ENCODE results near the gene NTM.

DNA sequence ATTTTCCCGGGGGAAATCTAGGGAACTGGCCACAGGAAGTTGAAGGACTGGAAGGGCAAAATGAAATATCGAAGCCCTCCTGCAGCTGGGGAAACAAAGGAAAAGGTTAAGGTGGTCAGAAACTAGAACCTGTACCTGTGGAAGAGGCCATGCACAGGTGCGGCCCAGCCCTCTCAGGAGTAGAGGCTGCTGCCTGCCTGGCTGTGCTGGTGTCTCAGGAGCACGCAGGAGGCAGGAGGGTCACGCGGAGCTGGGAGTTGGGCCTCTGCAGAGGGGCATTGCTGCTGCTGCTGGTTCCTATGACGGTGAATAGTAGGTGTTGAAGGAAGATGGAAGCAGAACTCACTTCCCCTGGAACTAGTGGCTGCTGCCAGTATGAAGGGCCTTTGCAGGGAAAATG, 425.7 kb downstream of the NTM start:
- TF ChIP-seq TAF7 (optimal IDR thresholded peaks at IDR 0.05; ENCODE audit: borderline replicate concordance, low read depth, low read length) (no peak), RFX5 (IDR thresholded peaks at IDR 0.05; ENCODE audit: borderline replicate concordance, low read depth, low read length) (no peak)
- TF ChIP-seq, protein P1, sequence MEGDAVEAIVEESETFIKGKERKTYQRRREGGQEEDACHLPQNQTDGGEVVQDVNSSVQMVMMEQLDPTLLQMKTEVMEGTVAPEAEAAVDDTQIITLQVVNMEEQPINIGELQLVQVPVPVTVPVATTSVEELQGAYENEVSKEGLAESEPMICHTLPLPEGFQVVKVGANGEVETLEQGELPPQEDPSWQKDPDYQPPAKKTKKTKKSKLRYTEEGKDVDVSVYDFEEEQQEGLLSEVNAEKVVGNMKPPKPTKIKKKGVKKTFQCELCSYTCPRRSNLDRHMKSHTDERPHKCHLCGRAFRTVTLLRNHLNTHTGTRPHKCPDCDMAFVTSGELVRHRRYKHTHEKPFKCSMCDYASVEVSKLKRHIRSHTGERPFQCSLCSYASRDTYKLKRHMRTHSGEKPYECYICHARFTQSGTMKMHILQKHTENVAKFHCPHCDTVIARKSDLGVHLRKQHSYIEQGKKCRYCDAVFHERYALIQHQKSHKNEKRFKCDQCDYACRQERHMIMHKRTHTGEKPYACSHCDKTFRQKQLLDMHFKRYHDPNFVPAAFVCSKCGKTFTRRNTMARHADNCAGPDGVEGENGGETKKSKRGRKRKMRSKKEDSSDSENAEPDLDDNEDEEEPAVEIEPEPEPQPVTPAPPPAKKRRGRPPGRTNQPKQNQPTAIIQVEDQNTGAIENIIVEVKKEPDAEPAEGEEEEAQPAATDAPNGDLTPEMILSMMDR (IDR thresholded peaks at IDR 0.05; ENCODE audit: control extremely low read depth in 1 of 3, insufficient read depth in 1 of 3, low read depth in 1 of 3, low read length in 3 of 3) = no peak
